HUES48 (cell line): ENCODE measurements around the gene UBFD1.
"Not testable (repeated sequence)": the region's sequence is repeated elsewhere in the genome, so short reads cannot be mapped to it uniquely, and the experiment has no call there.

Experiments
- H3K27ac ChIP-seq: one replicate; pipeline ENCODE4 v1.7.0; 2013; ENCODE audit warnings: low read depth, low read length, inconsistent platforms
- H3K27me3 ChIP-seq: 2 replicates; pipeline ENCODE4 v1.6.1; 2013; ENCODE audit warnings: mild to moderate bottlenecking, low read length; ENCODE audit not compliant: control insufficient read depth, insufficient read depth
- H3K36me3 ChIP-seq: 2 replicates; pipeline ENCODE4 v1.6.1; 2013; ENCODE audit warnings: low read length; ENCODE audit not compliant: control insufficient read depth, insufficient read depth
- H3K4me1 ChIP-seq: 2 replicates; pipeline ENCODE4 v1.6.1; 2013; ENCODE audit warnings: mild to moderate bottlenecking, low read length; ENCODE audit not compliant: control insufficient read depth, insufficient read depth
- H3K4me3 ChIP-seq: 2 replicates; pipeline ENCODE4 v1.5.1; 2013; ENCODE audit warnings: mild to moderate bottlenecking, low read depth, low read length
- H3K9ac ChIP-seq: 2 replicates; pipeline ENCODE4 v1.6.1; 2013; ENCODE audit warnings: mild to moderate bottlenecking, low read depth, low read length, moderate library complexity
- H3K9me3 ChIP-seq: 2 replicates; pipeline ENCODE4 v1.6.1; 2013; ENCODE audit warnings: low read length; ENCODE audit not compliant: control insufficient read depth, insufficient read depth

UBFD1 gene

DNA sequence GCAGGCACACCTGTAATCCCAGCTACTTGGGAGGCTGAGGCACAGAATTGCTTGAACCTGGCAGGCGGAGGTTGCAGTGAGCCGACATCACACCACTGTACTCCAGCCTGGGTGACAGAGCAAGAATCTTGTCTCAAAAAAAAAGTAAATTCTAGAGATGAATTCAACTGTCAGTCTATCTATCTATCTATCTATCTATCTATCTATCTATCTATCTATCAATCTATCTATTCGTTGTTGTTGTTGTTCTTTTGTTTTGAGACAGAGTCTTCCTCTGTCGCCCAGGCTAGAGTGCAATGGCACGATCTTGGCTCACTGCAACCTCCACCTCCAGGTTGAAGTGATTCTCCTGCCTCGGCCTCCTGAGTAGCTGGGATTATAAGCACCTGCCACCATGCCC, 53.4 kb downstream of the UBFD1 start:
- not testable (repeated sequence) for H3K27ac ChIP-seq, H3K9me3 ChIP-seq, H3K4me1 ChIP-seq, H3K9ac ChIP-seq, H3K4me3 ChIP-seq, H3K27me3 ChIP-seq
- H3K36me3 ChIP-seq: peaks cover 63% of the 10 kb centered on the region

DNA sequence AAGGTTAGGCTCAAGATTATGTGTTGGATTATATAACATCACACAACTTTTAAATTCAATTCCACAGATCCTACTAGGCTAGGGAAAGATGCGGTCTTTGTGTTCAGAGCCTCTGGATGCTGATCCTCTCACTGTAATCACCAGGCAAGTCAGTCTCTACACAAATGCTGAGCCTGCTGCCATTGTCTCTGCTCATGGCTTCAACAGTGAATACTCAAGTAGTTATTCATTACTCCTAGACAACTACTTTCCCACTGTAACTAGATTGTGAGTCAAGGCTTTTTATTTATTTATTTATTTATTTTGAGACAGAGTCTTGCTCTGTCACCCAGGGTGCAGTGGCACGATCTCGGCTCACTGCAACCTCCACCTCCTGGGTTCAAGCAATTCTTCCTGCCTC, 54.4 kb downstream of the UBFD1 start:
- Histone ChIP-seq H3K4me1 (no peaks in the 10 kb centered on the region), H3K9ac (no peak overlapping the region), H3K4me3 (no peak overlapping the region), H3K36me3 (peaks cover 65% of the 10 kb centered on the region), H3K27ac (no peak overlapping the region), H3K27me3 (no peaks in the 10 kb centered on the region), H3K9me3 (no peaks in the 10 kb centered on the region)

DNA sequence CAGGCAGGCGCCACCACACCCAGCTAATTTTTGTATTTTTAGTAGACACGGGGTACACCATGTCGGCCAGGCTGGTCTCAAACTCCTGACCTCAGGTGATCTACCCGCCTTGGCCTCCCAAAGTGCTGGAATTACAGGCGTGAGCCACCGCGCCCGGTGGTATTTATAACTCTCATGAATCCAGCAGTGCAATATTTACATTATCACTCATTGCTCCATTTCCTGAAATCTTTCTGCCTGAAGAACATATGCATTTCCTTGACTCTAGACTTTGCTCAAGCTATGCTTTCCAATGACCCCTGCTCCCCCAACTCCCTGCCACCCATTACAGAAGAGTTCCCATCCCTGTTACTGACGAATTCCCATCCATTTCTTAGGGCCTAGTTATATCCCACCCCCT, 58.3 kb downstream of the UBFD1 start:
- H3K4me1 ChIP-seq: no peaks in the 10 kb centered on the region
- peaks cover 77% of the 10 kb centered on the region for H3K36me3 ChIP-seq
- H3K4me3 ChIP-seq: no peak overlapping the region
- H3K9ac ChIP-seq: no peak overlapping the region
- H3K27ac ChIP-seq: no peak overlapping the region
- H3K27me3 ChIP-seq: no peaks in the 10 kb centered on the region
- H3K9me3 ChIP-seq: no peaks in the 10 kb centered on the region
